ENCODE results near the gene RBM15B.
"Not testable (repeated sequence)": the region's sequence is repeated elsewhere in the genome, so short reads cannot be mapped to it uniquely, and the experiment has no call there.

RBM15B gene

GRCh38 chr3:51375571-51375970 lies 15.5 kb upstream of the RBM15B start:
- DNase-seq (ENCODE audit: low read depth in 2 of 3, low spot score in 1 of 3), result no peak

GRCh38 chr3:51378065-51378464 lies 13.0 kb upstream of the RBM15B start:
- DNase-seq (ENCODE audit: low read depth in 2 of 3, low spot score in 1 of 3), result no peak

- DNase-seq (ENCODE audit: low read depth in 2 of 3, low spot score in 1 of 3), result no peak
These were observed 12.4 kb upstream of the RBM15B start for GRCh38 chr3:51378726-51379125.

DNA sequence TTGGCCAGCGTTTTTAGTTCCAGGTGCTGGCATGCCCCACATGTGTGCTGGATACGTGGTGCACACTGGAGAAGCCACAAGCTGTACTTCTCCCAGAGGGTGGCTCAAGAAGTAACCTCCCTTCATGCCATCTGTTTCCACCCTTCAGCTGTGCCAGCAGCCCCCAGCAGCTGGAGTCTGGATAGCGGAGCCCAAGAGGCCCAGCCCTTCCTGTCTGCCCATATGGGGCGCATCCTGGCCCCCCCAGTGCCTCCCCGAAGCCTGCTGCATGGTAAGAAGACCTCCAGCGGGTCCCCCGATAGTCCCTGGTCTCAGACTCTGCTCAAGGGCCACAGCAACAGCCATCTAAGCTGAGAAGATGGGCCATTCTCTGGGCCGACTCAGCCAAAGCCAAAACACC lies 11.8 kb upstream of the RBM15B start:
- DNase-seq (ENCODE audit: low read depth in 2 of 3, low spot score in 1 of 3), result no peak

GRCh38 chr3:51379746-51380455 lies 11.2 kb upstream of the RBM15B start:
- no peak for DNase-seq (ENCODE audit: low read depth in 2 of 3, low spot score in 1 of 3)

GRCh38 chr3:51380601-51381332 lies 10.3 kb upstream of the RBM15B start:
- DNase-seq (ENCODE audit: low read depth in 2 of 3, low spot score in 1 of 3), result no peak

- DNase-seq (ENCODE audit: low read depth in 2 of 3, low spot score in 1 of 3), result no peak
These were observed 9.8 kb upstream of the RBM15B start for GRCh38 chr3:51381333-51381705.

DNA sequence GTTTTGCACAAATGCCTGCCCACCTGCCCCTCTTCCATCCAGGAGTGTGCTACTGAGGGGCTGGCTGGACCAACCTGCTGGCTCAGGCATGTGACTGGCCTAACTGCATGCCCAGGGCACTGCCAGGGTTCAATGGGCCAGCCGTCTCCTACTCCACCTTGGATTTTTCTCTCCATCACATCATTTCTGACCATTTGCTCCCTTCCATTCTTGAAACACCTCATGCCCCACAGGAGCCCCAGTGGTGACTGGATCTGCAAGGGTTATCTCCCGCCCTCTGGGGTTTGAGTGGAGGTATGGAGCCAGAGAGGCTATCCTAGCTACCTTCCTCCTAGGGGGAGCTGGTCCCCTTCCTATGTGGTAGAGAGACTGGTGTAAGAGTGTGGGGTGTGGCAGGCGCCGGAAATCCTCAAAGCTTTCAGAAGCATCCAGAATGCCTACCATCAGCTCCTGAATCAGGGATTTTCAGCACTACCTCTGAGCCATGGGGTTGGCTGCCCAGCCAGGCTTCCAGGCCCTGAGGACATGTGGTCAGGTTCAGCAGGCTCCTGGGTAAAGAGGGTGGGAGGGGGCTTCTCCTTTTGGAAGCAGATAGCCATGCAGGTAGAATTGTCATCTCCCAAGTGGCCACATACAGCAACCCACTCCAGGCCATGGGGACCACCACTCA lies 8.9 kb upstream of the RBM15B start:
- DNase-seq (ENCODE audit: low read depth in 2 of 3, low spot score in 1 of 3), result no peak

GRCh38 chr3:51382947-51383578 lies 8.0 kb upstream of the RBM15B start:
- no peak for DNase-seq (ENCODE audit: low read depth in 2 of 3, low spot score in 1 of 3)

DNA sequence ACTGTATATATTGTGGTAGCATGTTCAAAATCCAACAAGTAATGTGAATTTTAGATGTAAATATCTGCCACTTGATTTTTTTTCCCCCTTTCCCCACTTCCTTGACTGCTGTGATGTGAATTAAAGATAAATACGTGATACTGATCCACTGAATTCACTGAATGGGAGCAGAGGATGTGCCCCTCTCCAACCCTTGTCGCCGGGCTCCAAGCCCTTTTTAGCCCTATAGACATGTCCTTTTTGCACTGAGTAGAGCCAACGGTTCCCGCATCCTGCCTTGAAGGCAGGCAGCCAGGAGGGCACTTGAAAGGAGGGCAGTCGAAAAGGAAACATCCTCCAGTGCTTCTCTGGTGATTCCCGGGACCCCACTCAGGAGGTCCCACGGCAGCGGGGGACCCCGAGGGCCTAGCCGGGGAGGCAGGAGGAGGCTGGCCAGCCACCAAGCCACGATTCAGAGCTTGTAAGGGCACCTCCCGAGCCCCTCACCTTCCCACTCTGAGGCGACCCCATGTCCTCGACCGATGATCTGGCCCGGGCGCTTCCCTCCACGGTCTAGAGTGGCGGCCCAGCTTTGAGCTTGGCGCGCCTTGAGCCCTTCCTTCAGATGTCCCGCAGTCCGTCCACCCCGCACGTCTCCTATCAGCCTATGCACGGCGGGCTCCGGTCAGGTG lies 6.9 kb upstream of the RBM15B start:
- DNase-seq (ENCODE audit: low read depth in 2 of 3, low spot score in 1 of 3), result peak in 1 of 3 donors; percentile 19

DNA sequence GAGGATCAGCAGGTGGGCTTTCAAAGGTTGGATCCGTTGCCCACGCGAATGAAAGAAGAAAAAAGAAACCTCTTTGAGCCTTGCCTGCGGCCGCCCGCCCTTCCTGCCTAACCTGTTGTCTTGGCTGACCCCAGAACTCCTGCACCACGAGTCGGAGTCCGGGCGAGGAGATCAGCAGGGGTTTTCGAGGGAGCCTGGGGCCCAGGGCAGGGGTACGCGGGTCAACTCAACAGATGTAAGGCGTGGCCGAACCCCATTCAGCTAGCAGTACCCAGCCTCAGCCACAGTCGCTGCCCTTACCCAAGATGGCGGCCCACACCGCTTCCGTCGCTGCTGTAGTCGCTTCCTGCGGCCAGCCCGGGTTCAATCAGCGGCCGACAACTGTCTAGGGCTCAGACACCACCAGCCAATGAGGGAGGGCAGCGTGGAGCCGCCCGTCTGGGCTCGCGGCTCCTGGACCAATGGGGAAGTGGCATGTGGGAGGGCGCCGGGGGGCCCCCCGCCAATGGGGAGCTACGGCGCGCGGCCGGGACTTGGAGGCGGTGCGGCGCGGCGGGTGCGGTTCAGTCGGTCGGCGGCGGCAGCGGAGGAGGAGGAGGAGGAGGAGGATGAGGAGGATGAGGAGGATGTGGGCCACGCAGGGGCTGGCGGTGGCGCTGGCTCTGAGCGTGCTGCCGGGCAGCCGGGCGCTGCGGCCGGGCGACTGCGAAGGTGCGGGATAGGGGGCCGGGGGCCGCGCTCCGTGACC lies 6.2 kb upstream of the RBM15B start, which contains the start of gene MANF:
TSS of gene MANF (plus strand) at position 566 of the 748 bp plus-strand sequence. CDS start at position 618, 52 bp downstream.
- DNase-seq (ENCODE audit: low read depth in 2 of 3, low spot score in 1 of 3), result peak; percentile 92 to 98 (median 97)

DNA sequence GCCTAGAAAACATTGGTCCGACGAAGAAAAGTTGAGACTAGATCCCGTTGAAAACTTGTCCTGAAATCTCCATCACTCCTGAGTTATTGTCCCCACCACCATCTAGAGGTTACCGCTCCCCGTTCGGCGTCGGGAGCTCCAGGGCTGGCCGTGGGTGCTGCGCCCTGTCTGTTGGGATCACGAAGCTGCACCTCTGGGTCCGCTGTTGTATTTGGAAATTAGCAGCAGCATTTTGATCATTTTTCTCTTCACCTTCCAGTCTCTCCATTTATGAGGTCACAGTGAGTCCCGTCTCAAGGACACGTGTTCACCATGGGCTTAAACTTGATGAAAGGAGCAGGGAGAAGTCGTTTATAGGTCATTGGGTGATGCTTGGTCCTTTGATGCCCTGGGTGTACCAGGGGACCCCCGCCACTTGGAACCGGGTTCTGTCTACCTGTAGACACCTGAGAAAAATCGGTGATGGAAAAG lies 5.4 kb upstream of the RBM15B start:
- no peak for DNase-seq (ENCODE audit: low read depth in 2 of 3, low spot score in 1 of 3)

DNA sequence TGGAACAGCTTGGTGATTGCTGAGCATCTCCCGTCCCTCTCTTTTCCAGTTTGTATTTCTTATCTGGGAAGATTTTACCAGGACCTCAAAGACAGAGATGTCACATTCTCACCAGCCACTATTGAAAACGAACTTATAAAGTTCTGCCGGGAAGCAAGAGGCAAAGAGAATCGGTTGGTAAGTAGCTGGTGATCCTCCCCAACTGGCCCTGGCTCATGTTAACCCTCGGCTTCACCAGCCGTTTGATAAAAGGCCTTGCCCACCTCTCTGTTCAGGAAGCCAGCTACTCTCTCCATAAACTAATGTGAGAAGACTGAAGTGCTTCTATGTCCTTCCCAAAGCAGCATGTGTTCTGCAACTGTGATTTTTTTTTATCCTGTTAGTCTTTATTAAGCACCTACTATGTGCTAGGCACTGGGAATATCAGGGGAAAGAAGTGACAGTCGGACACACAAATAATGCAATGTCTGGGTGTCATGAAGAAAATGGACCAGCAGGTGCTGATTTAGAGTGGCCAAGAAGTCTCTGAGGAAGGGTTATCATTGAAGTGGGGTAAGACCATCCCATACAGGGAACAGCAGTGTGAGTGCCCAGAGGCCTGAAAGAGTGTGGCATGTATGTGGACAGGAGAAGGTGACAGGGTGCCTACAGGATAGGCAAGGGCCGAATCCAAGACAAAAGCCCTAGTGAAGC lies 4.8 kb upstream of the RBM15B start:
- DNase-seq (ENCODE audit: low read depth in 2 of 3, low spot score in 1 of 3), result no peak

DNA sequence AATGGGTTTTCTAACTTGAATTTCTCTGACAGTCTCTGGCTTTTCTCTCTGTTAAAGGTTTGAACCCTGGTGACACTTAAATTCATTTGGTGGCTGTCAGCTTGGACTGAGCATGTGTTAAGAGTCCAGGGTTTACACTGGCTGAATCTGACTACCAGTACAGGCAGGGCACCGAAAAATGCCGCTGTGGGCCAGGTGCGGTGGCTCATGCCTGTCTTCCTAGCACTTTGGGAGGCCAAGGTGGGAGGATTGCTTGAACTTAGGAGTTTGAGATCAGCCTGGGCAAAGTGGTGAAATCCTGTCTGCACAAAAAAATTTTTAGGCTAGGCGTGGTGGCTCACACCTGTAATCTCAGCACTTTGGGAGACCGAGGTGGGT lies 4.2 kb upstream of the RBM15B start:
- DNase-seq (ENCODE audit: low read depth in 2 of 3, low spot score in 1 of 3), result no peak

GRCh38 chr3:51387281-51387680 lies 3.8 kb upstream of the RBM15B start:
- not testable (repeated sequence) for DNase-seq (ENCODE audit: low read depth in 2 of 3, low spot score in 1 of 3)

DNA sequence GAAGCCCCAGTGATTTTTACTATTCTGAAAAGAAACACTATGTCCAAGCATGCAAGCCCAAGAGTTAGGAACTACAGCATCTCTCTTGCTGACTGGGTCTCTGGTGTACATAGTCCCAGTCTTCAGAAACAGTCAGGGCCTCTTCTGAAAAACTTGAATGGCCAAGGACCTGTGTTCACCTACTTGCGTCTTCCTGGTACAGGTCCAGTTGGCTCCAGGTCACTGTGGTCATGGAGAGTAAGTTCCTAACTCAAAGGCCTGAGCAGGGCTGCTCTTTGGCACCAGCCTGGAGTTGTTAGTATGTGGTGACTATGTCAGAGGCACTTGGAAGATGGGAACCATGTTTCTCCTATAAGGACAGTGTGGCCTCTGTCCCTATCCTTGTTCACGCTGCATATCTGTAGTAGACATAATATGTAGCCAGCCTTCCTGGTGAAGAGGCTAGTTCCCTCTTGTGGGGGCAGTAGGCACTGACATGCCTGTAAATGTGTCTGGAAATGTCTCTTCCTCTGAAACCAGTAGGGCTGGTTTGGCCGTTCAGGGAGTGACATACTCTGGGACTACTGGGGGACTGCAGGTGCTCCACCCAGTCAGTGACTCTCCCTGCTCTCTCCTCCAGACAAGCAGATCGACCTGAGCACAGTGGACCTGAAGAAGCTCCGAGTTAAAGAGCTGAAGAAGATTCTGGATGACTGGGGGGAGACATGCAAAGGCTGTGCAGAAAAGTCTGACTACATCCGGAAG lies 2.6 kb upstream of the RBM15B start:
- no peak for DNase-seq (ENCODE audit: low read depth in 2 of 3, low spot score in 1 of 3)

DNA sequence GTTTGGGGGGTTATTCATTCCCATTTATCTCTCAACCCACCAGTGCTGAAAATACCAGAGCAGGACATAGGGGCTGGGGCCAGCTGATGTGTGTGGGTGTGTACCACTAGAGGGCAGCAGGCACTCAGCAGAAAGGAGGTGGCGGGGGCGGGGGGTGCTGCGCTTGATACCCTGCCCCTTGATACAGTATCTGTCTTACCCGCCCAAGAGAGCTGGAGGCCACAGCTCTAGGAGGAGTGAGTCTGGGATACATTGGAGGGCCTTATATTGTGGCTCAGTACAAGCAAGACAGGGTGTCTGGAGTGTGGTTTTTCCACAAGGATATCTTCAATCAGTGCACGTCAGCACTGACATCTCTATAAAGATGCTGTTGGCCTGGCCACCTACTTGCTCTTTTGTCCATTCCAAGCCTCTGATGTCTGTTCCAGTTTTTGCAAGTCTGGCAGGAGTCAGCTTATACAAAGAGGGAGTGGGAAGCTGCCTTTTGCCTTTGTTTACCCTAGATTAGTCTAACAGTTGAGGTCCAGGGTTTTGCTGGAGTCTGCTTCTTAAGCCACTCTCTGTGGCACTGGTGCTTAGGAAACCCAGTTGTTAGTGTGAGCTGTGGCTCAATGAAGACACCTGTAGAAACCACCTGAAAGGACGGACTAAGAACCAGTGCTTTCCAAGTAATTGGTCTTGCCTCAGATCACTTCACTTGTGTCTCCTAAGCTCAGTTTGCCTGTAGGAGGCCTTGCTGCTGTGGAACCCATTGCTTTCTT lies 1.5 kb upstream of the RBM15B start:
- DNase-seq (ENCODE audit: low read depth in 2 of 3, low spot score in 1 of 3), result peak in 2 of 3 donors; percentile 35 to 40
